Peyer's patch (tissue), 4 donors: ENCODE results near the gene PCSK5.

Experiments used
- POLR2A ChIP-seq, 2 donors: fragments of 450-650 bp; IDR thresholded peaks; one replicate each; pipeline ENCODE4 v1.5.1; 2017; ENCODE audit warnings: antibody characterized with exemption in 2 of 2, mild to moderate bottlenecking in 2 of 2, moderate library complexity in 2 of 2
- TF ChIP-seq, protein P1 (sequence below), 6 experiments: fragments of 450-650 bp in 4 of 6; fragments of 200-600 bp in 2 of 6; sonication (generic) in 1 of 6; IDR thresholded peaks; one replicate each; pipeline ENCODE4 v1.5.1; 2017 to 2019; ENCODE audit warnings: antibody characterized with exemption in 6 of 6, mild to moderate bottlenecking in 3 of 6, moderate library complexity in 1 of 6

DNA sequence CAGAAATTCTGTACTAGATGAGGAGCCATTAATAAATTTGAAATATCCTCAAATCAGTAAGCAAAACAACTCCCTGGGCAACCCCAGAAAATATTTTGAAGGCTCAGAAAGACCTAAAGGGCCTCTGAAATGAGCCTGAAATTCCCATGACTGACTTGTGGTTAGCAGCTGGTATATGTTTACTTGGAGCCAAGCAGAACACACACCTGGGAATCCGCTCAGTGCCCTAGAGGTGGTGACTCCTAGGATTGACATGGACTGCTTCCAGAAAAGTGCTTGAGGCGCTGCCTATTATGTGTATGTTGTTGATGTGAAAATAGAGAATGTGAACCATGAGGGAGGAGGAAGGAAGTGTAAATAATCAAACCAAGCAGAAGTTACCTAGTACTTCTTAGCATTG is 489.0 kb downstream of the PCSK5 start:
- TF ChIP-seq, protein P1, sequence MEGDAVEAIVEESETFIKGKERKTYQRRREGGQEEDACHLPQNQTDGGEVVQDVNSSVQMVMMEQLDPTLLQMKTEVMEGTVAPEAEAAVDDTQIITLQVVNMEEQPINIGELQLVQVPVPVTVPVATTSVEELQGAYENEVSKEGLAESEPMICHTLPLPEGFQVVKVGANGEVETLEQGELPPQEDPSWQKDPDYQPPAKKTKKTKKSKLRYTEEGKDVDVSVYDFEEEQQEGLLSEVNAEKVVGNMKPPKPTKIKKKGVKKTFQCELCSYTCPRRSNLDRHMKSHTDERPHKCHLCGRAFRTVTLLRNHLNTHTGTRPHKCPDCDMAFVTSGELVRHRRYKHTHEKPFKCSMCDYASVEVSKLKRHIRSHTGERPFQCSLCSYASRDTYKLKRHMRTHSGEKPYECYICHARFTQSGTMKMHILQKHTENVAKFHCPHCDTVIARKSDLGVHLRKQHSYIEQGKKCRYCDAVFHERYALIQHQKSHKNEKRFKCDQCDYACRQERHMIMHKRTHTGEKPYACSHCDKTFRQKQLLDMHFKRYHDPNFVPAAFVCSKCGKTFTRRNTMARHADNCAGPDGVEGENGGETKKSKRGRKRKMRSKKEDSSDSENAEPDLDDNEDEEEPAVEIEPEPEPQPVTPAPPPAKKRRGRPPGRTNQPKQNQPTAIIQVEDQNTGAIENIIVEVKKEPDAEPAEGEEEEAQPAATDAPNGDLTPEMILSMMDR (IDR thresholded peaks at IDR 0.05) = no peak
- TF ChIP-seq POLR2A (IDR thresholded peaks at IDR 0.05) = no peak
